Activated CD4-positive, alpha-beta memory T cell treated with anti-CD3 and anti-CD28 coated beads, Interleukin-2, amount 10 ng/mL, durations not matched to agents 7 days and 5 days (primary cell): ENCODE results near the gene ZNF664. TPM values are rescaled to one million over a fixed set of nuclear protein-coding genes. Genes with fewer than 3 reads are reported as not detected.
A peak's percentile ranks its signal among the peaks of the same experiment; 100 is the strongest.

ENCODE experiments used
- CTCF ChIA-PET: fragments of 350-600 bp; sonication (Branson Sonifier 250); formaldehyde crosslinking; loops from one replicate; lab custom pipeline; 2021; ENCODE audit warnings: antibody characterized with exemption, inconsistent platforms; lab: Charles Lee
- POLR2A ChIA-PET: fragments of 350-600 bp; sonication (Branson Sonifier 250); formaldehyde crosslinking; loops from one replicate; lab custom pipeline; 2021; ENCODE audit warnings: antibody characterized with exemption; lab: Charles Lee
- DNase-seq: peaks from one replicate; pipeline ENCODE4 v3.0.0-alpha.2; 2020
- H3K27ac Mint-ChIP-seq: one replicate; pipeline ENCODE4 v1.8.0; 2021; ENCODE audit warnings: mild to moderate bottlenecking, mixed read lengths
- H3K27me3 Mint-ChIP-seq: one replicate; pipeline ENCODE4 v1.8.0; 2021; ENCODE audit warnings: mixed read lengths
- H3K36me3 Mint-ChIP-seq: one replicate; pipeline ENCODE4 v1.8.0; 2021; ENCODE audit warnings: low read depth, mixed read lengths
- H3K4me1 Mint-ChIP-seq: one replicate; pipeline ENCODE4 v1.8.0; 2021; ENCODE audit warnings: mixed read lengths
- H3K4me3 Mint-ChIP-seq: one replicate; pipeline ENCODE4 v1.8.0; 2021; ENCODE audit warnings: mild to moderate bottlenecking, mixed read lengths
- H3K9me3 Mint-ChIP-seq: one replicate; pipeline ENCODE4 v1.8.0; 2021; ENCODE audit warnings: mixed read lengths
- total RNA-seq, 2 experiments: library from RNA; stranded (reverse); gene quantifications; one replicate each; pipeline ENCODE4 v1.2.3, GENCODE V29; 2021

The ZNF664 gene
- total RNA-seq, 2 experiments from 2014 or later, result 42.5 to 43.4 TPM

DNA sequence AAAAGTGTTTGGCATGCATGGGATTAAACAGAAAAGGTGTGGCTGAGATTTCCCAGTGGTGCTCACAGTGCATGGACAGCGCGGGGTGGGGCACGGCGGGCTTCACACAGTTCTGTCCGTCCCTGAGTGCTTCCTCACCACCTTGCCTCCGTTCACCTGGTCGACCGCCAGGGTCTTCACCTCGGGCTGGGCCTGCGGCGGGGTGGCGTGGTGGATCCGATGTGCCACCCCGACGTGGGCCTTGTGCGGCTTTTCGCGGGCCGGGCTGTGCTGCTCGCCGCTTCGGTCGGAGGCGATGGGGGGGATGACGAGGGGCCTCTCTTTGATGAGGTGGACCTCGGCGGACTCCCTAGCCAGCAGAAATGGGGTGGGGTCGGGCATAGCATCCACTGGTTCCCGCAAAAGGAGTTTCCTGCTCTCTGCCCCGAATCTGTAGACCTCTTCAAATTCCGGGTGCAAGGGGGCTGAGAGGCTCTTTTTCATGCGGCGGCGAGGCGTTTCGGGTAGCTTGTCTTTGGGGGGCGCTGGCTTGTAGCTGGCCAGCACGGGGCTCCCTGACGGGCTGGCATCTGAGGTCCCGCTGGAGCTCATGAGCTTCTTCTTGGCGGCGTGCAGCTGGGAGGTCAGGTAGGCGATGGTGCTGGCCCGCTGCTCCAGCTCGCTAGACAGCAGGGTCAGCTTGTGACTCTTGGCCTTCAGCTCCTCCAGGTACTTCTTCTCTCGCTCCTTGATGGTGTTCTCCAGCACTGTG is 35.9 kb upstream of the ZNF664 start:
- Mint-ChIP-seq H3K4me1 (peaks cover 31% of the 10 kb centered on the region), H3K36me3 (peaks cover 15% of the 10 kb centered on the region), H3K4me3 (peak overlapping the region; percentile 65), H3K27me3 (peaks cover 10% of the 10 kb centered on the region), H3K27ac (peak overlapping the region; percentile 68), H3K9me3 (no peaks in the 10 kb centered on the region)
- POLR2A ChIA-PET, result interaction anchor here (0.8 to 3.4 kb wide), 3 partner anchors 9 to 775 kb away, joined by 3 to 19 read pairs (median 3); partner anchors contain the start of genes CCDC92 and ZNF664
- DNase-seq, result no peak
- CTCF ChIA-PET, result interaction anchor here (0.8 to 1.1 kb wide), 2 partner anchors 32 to 34 kb away, joined by 3 read pairs; no protein-coding TSS in a partner anchor

DNA sequence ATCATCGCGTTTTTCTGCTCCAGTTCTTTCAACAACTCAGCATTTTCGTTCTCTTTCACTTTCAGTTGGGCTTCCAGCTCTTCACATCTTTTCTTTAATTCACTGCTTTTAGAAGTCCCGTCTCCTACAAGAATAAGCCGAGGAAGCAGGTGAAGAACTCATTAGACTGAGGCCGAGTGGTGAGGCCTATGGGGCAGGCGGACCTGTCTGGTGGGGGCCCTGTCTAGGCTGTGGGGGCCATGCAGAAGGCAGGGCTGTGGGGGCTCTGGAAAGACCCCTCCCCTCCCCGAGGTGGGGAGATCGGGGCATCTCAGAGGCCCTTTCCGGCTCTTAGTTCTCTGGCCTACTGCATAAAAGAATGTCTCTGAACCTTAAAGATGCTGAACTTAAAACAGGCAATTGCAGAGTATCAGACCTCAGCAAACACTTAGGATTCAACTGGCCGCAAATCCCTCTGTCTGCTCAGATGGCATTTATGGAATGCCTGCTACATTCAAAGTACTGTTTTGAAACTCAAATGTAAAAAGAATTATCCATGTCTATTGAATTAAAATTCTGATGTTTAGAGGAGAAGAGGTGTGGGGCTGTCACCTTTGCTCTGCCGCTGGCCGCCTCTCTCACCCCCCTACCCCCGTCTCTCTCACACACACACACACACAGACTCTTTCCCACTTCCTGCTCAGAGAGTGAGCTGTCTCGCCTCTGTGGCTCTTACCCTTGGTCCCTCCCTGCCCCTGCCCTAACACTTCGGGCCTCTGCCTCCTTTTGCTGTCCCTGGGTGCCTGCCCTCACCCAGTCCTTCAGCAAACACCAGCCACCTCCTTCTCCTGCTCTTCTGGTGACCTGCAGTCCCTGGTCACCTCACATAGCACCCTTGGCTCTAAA is 35.1 kb upstream of the ZNF664 start:
- CTCF ChIA-PET, result interaction anchor here (0.8 to 1.5 kb wide), 5 partner anchors 33 to 49 kb away, joined by 3 to 11 read pairs (median 4); no protein-coding TSS in a partner anchor
- POLR2A ChIA-PET, result interaction anchor here (0.8 to 3.4 kb wide), 6 partner anchors 10 to 774 kb away, joined by 3 to 19 read pairs (median 3); partner anchors contain the start of genes CCDC92 and ZNF664

DNA sequence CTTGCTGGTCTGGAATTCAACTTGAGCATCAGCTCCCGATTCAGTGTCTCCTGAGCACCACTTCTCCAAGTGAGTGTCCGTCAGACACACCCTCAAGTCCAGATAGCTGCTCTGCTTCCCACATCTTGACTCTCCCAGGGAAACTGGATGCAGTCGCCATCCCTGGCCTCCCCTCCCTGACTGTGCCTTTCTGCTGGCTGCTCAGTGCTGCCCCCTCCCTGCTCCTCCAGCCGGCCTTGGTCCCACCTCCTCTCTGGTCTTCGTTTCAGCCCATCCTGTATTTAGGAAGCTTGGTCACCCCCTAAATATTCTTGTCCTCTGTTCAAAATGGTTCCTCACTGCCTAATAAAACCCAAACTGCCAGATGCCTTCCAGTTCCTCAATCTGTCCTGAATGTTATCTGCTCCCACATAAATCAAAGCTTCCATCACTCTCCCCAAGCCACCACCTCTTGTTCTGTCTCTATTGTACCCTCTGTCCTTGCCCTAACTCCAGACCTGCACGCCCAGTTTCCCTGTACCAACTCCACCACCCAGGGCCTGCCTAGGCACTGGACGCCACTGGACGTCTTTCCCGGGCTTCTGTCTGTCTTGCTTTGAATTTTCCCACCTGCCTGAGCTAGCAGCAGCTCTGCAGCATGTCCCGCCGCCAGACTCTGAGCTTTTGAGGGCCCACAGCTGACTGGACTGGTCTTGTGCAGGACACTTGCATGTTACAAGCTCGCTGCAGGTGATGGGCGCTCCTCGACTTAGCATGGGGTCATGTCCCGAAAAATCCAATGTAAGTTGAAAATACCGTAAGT is 34.1 kb upstream of the ZNF664 start:
- no peak for DNase-seq
- H3K27me3 Mint-ChIP-seq, result no peaks in the 10 kb centered on the region
- peak overlapping the region; percentile 68 for H3K27ac Mint-ChIP-seq
- CTCF ChIA-PET, result interaction anchor here (1.2 to 1.5 kb wide), 3 partner anchors 33 to 48 kb away, joined by 4 to 11 read pairs (median 5); no protein-coding TSS in a partner anchor
- POLR2A ChIA-PET, result interaction anchor here (0.9 to 3.4 kb wide), 5 partner anchors 11 to 226 kb away, joined by 3 to 19 read pairs (median 3); partner anchors contain the start of genes CCDC92 and ZNF664
- peak overlapping the region; percentile 65 for H3K4me3 Mint-ChIP-seq
- H3K36me3 Mint-ChIP-seq, result peaks cover 19% of the 10 kb centered on the region
- H3K9me3 Mint-ChIP-seq, result no peaks in the 10 kb centered on the region
- peaks cover 25% of the 10 kb centered on the region for H3K4me1 Mint-ChIP-seq

More for the DNA sequence above, 35.1 kb upstream of the ZNF664 start:
- peak; percentile 67 for DNase-seq
- H3K36me3 Mint-ChIP-seq, result peaks cover 19% of the 10 kb centered on the region
- peak overlapping the region; percentile 65 for H3K4me3 Mint-ChIP-seq
- H3K27me3 Mint-ChIP-seq, result peaks cover 6% of the 10 kb centered on the region
- no peaks in the 10 kb centered on the region for H3K9me3 Mint-ChIP-seq
- peak overlapping the region; percentile 68 for H3K27ac Mint-ChIP-seq
- H3K4me1 Mint-ChIP-seq, result peaks cover 25% of the 10 kb centered on the region

DNA sequence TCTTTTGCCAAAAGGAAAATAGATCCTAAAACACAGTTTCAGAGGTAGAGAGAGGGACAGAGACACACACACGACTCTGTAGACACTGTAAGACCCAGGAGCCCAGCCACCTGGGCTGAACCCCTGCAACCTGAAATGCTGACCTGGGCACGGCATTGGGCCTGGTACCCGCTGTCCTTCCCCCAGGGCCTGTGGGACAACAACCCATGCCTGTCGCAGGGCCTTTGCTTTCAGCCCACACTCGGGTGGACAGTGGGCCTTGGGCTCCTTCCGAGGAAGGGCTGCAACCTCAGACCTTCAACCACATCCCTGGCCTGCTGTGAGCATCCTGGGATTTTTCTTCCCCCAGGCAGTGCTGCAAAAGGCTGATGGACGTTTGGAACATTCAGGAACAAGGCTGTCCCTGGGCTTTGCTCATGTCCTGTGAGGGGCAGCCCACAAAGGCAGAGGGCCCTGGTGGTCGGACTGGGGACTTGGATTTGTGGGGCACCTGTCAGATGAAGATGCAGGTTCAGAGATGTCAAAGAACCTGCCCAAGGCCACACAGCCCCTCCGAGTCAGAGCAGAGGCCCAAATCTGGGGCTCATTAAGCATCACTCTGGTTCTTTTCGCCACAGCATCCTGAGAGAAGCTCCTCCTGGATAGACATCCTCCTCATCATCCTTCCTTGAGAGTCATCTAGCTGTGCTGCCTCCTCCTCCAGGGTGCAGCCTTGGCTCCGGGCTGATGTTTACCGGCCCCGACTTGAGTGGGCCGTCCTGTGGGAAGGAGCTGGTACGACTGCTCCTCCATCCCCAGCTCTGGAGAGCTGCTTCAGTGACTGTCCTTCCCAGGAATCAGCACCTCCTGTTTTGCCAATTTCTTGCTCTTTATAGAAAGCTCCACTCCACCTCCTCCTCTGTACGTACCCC is 33.0 kb upstream of the ZNF664 start:
- POLR2A ChIA-PET, result interaction anchor here (3.4 kb wide), 1 partner anchor 32 kb away, joined by 19 read pairs; the partner anchor contains the start of genes CCDC92 and ZNF664
- Mint-ChIP-seq H3K9me3 (no peaks in the 10 kb centered on the region), H3K36me3 (peaks cover 19% of the 10 kb centered on the region), H3K4me3 (no peak overlapping the region), H3K4me1 (peaks cover 25% of the 10 kb centered on the region), H3K27ac (no peak overlapping the region), H3K27me3 (no peaks in the 10 kb centered on the region)
- CTCF ChIA-PET, result interaction anchor here (1.4 to 1.5 kb wide), 2 partner anchors 32 to 47 kb away, joined by 4 to 5 read pairs; no protein-coding TSS in a partner anchor
- DNase-seq, result no peak

DNA sequence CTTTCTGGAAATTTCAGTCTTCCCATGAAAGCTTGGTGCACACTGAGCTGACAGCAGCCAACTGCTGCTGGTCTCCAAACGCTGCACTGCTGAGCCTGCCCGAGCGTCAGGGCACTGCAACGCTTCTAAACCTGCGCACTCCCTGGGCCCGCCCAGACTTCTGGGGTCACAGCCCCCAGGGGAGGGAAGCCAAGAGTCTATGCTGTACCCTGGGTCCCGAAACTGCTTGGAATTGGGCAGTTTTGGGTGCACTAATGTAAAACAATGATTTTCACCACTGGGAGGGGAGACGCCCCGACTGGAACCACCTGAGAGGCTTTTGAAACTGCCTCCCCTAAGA is 32.4 kb upstream of the ZNF664 start:
- no peak for DNase-seq
- POLR2A ChIA-PET, result no interaction called here
- Mint-ChIP-seq H3K4me3 (no peak overlapping the region), H3K4me1 (peaks cover 25% of the 10 kb centered on the region), H3K27ac (no peak overlapping the region), H3K27me3 (no peaks in the 10 kb centered on the region), H3K36me3 (peaks cover 19% of the 10 kb centered on the region), H3K9me3 (no peaks in the 10 kb centered on the region)
- CTCF ChIA-PET, result no interaction called here

DNA sequence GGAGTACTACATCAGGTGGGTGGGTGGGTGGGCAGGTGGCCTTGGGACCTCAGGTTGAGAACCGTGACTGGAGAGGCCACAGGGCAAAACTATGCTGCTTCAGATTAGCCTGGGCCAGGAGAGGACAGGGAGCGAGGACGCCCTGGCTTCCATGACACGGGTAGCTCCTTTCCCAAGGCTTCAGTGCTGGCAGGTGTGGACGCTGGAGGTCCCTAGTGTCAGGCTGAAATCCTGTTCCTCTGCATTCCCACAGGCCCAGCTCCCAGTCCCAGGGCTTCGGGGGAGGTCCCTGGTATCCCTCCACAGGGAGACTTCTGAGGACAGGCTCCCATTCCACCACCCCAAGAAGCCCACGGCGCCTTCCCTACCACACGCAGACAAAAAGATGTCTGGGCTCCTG is 32.0 kb upstream of the ZNF664 start:
- Mint-ChIP-seq H3K4me3 (no peak overlapping the region), H3K36me3 (peaks cover 19% of the 10 kb centered on the region), H3K27me3 (no peaks in the 10 kb centered on the region), H3K27ac (no peak overlapping the region), H3K4me1 (peaks cover 25% of the 10 kb centered on the region), H3K9me3 (no peaks in the 10 kb centered on the region)
- DNase-seq, result no peak
- CTCF ChIA-PET, result no interaction called here
- POLR2A ChIA-PET, result no interaction called here

DNA sequence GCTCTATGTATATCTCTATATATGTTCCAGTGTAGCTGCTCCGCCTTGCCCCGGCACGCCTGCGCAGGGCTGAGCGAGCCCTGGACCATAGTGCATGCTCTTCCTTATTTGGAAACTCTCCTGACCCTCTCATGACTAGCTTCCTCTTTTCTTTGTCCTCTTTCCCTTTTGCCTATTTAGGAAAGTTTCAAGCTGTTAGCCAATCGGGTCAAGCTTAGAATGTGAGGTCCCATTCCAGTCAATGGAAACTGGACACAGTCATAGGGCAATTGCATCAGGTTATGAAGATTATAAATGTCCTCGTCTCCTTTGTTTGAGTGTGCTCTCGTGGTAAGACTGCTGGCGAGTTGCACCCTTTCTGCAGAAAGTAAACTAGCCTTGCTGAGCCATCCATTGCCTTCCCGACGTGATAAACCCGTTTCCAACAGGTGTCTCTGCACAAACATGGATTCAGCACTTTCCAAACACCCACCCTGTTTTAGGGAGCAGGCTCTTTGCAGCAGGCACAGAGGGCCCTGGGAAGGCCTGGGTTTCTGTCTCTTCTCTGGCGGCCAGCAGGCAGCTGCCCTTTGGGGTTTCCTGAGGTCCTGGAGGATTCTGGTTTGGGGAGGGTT is 31.3 kb upstream of the ZNF664 start:
- no peak for DNase-seq
- Mint-ChIP-seq H3K27ac (no peak overlapping the region), H3K9me3 (no peaks in the 10 kb centered on the region), H3K36me3 (peaks cover 15% of the 10 kb centered on the region), H3K4me1 (peaks cover 21% of the 10 kb centered on the region), H3K4me3 (no peak overlapping the region), H3K27me3 (no peaks in the 10 kb centered on the region)
- POLR2A ChIA-PET, result no interaction called here
- CTCF ChIA-PET, result no interaction called here

DNA sequence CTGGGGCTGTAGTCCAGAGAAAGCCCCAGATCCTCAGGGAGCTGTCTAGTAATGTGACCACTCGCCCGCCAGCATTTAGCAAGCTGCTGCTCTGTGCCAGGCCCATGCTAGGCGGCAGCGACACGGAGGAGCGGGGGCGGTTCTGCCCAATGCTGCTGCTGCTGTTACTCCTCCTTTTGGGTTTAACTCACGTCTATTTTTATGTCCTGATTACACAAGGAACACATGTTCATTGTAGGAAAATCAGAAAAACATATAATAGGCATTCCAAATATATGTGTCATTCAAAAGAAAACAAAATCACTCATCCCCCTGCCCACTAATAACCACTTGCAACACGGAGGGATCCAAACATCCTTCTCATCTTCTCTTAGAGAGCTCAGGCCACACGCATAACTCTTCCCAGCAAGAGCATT is 30.8 kb upstream of the ZNF664 start:
- Mint-ChIP-seq H3K9me3 (no peaks in the 10 kb centered on the region), H3K36me3 (peaks cover 13% of the 10 kb centered on the region), H3K27me3 (no peaks in the 10 kb centered on the region), H3K4me1 (peaks cover 20% of the 10 kb centered on the region), H3K4me3 (no peak overlapping the region), H3K27ac (no peak overlapping the region)
- ChIA-PET POLR2A (no interaction called here), CTCF (no interaction called here)
- no peak for DNase-seq

DNA sequence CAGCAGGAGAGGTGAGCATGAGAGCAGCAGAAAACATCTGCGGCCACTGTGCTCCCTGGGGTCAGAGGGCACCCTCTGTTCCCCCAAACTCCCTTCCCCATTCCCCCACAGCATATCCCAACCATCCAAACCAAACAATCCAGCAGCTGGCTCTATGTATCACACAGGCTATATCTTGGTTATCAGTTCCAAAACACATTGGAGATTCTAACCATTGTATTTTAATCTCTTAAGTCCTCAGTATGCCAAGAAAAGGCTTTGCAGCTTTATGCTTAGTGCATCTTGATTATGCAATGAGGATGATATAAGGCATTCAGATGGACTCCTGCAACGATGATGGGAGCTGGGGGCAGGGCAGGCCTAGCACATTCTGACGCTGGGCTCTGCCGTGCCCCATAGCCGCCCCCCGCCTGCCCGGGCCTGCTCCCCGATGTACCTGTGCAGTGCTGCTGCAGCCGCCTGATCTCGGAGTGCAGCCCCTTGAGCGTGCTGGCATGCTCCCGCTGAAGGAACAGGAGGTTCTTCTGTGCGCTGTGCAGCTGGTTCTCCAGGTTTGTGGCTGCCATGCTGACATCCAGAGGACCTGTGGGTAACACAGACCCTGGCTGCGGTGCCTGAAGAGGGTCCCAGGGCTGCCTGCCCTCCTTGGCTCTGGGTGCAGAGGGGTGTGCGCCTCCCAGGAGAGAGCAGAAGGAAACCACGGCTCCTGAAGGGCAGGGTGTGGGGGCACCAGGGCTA is 29.9 kb upstream of the ZNF664 start:
- no peak for DNase-seq
- Mint-ChIP-seq H3K27ac (no peak overlapping the region), H3K4me1 (peaks cover 12% of the 10 kb centered on the region), H3K36me3 (peaks cover 9% of the 10 kb centered on the region), H3K9me3 (no peaks in the 10 kb centered on the region), H3K4me3 (no peak overlapping the region), H3K27me3 (no peaks in the 10 kb centered on the region)
- ChIA-PET POLR2A (no interaction called here), CTCF (no interaction called here)

DNA sequence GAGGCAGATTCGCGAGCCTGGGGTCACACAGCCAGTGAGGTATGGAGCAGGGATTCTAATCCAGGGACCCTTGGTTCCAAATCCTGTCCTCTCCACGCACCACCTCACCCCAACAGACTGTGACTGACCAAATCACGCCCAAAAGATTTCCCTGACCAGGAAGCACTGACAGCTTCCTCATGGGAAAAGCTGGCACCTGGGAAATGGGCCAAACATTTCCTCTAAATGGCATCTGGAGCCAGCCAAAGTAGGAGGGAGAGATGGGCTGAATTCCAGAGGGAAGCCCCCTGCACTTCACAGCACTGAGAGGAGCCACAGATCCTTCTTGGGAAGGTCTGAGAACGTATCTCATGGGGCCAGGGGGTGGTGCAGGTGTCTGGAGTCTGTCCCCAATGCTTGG is 29.2 kb upstream of the ZNF664 start:
- H3K27me3 Mint-ChIP-seq, result no peaks in the 10 kb centered on the region
- DNase-seq, result no peak
- H3K27ac Mint-ChIP-seq, result no peak overlapping the region
- peaks cover 9% of the 10 kb centered on the region for H3K36me3 Mint-ChIP-seq
- peaks cover 4% of the 10 kb centered on the region for H3K4me1 Mint-ChIP-seq
- no peaks in the 10 kb centered on the region for H3K9me3 Mint-ChIP-seq
- ChIA-PET POLR2A (no interaction called here), CTCF (no interaction called here)
- no peak overlapping the region for H3K4me3 Mint-ChIP-seq

DNA sequence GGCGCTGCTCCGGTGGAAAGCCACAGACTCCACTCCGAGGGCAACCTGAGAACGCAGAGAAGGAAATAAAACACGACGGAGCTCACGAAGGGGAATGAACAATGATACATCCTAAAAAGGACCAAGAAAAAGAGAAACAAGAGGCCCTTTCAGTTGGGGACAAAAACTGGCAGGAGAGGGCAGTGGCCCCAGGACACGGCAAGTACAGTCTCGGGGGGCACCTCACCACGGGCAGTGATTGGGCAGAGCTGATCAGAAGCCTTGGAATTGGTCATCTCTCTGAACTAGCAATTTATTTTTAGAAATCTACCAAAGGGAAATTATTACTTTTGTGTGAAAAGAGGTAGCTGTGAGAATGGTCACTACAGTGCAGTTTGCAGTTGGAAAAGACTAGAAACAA is 28.3 kb upstream of the ZNF664 start:
- H3K4me3 Mint-ChIP-seq, result no peak overlapping the region
- no peak overlapping the region for H3K27ac Mint-ChIP-seq
- H3K9me3 Mint-ChIP-seq, result no peaks in the 10 kb centered on the region
- H3K36me3 Mint-ChIP-seq, result peaks cover 9% of the 10 kb centered on the region
- no peaks in the 10 kb centered on the region for H3K27me3 Mint-ChIP-seq
- POLR2A ChIA-PET, result no interaction called here
- CTCF ChIA-PET, result no interaction called here
- H3K4me1 Mint-ChIP-seq, result no peaks in the 10 kb centered on the region
- DNase-seq, result no peak
